NCI-H446 (cell line): ENCODE data around the gene CLPSL1.
"Not testable (repeated sequence)": the region's sequence is repeated elsewhere in the genome, so short reads cannot be mapped to it uniquely, and the experiment has no call there.

ENCODE experiments used
- DNase-seq, 2 experiments: peaks; one replicate each; lab custom pipeline; 2025; lab: John Stamatoyannopoulos, UW

Gene CLPSL1

DNA sequence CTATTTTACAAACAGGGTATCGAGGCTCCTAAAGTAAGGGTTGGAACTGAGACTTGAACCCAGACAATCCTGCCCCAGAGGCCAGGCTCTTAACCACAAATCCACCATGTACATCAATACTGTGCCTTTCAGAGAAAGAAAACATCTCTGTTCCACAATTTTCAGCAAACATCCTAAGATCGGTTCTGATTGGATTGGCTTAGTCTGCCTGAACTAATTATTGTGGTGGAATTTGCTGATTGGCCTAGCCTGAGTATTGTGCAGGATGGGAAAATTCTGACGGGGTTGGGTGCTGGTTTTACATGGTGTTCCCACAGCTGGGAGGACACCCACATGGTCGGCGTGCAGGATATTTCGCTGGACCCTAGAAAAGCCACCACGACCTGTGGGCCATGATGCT is at the start of gene CLPSL1:
TSS of gene CLPSL1 (plus strand) at position 301 of the 400 bp plus-strand sequence. CDS start at position 393, 92 bp downstream.
- no peak for DNase-seq

- DNase-seq: peak; percentile 79 to 90
These were observed 49.4 kb upstream of the CLPSL1 start for GRCh38 chr6:35731414-35731735.

DNA sequence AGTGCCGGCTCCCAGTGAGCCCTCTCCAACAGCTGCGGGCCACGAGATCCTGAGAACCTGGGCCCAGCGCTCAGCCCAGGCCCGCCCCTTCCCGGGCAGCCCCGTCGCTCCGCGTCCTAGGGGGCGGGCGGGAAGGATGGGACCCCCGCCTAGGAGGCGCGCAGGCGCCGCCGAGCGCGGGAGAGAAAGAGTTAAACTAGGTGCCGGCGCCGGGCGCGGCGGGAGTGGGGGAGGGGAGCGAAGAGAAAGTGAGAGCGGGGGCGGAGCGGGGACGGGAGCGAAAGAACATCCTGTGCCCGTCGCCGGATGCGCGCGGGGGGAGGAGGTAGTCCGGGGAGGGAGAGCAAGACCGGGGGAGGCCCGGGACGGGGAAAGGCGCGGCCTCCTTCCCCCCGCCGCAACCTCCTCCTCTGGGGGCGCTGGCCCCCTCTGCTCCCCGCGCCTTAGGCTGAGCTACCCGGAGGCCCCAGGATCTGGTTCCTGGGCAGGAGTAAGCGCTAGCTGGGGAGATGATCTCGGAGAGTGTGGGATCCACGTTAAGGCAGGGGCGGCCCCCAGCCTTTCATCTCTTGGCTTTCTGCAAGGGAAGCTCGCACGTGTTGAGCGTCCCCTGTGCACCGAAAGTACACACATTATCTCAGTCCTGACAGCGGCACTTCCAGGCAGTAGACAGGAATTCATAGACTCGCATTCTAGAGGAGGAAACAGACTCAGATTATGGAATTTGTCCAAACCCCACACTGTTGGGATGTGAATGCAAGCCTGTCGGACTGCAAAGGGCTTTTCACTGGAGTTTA is 48.9 kb upstream of the CLPSL1 start:
- peak; percentile 55 to 71 for DNase-seq

- DNase-seq: no peak
These were observed 47.2 kb upstream of the CLPSL1 start for GRCh38 chr6:35733633-35734032.

DNA sequence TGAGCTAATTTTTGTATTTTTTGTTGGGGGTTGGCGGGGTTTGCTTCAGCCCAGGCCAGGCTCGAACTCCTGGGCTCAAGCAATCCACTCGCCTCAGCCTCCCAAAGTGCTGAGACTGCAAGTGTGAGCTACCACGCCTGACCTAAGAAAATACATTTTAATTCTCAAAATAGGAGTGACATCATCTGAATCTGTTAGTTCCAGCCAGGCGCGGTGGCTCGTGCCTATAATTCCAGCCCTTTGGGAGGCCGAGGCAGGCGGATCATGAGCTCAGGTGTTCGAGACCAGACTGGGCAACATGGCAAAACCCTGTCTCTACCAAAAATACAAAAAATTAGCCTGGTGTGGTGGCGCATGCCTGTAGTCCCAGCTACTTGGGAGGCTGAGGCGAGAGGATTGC is 46.5 kb upstream of the CLPSL1 start:
- not testable (repeated sequence) for DNase-seq

GRCh38 chr6:35735452-35735851 is 45.4 kb upstream of the CLPSL1 start:
- DNase-seq: no peak

DNA sequence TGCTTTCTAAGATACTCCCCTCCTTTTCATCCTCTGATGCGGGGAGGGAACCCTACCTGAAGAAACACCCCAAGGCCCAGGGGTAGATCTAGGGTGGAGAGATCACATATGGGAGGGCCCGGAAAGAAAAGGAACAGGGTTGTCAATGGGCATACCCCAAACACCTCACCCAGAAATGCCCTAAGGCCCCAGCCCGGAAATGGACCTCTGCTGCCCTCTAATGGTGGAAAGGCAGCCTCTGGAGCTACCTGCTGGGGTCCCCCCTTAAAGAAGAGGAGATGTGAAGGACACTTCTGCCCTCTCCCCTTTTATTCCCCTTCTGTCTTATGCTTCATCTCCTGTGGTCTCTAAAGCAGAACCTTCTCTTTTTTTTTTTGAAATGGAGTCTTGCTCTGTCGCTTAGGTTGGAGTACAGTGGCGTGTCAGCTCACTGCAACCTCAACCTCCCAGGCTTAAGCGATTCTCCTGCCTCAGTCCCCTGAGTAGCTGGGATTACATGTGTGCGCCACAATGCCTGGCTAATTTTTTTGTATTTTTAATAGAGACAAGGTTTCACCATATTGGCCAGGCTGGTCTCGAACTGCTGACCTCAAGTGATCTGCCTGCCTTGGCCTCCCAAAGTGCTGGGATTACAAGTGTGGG is 44.4 kb upstream of the CLPSL1 start:
- peak; percentile 48 to 80 for DNase-seq

- no peak for DNase-seq
These were observed 43.8 kb upstream of the CLPSL1 start, which contains the start of gene ARMC12 for GRCh38 chr6:35736982-35737412. Gene ARMC12 (plus strand): TSS chr6:35737032. CDS start chr6:35737109, 77 bp downstream.

GRCh38 chr6:35737413-35738211 is 43.2 kb upstream of the CLPSL1 start:
- peak; percentile 63 to 86 for DNase-seq

DNA sequence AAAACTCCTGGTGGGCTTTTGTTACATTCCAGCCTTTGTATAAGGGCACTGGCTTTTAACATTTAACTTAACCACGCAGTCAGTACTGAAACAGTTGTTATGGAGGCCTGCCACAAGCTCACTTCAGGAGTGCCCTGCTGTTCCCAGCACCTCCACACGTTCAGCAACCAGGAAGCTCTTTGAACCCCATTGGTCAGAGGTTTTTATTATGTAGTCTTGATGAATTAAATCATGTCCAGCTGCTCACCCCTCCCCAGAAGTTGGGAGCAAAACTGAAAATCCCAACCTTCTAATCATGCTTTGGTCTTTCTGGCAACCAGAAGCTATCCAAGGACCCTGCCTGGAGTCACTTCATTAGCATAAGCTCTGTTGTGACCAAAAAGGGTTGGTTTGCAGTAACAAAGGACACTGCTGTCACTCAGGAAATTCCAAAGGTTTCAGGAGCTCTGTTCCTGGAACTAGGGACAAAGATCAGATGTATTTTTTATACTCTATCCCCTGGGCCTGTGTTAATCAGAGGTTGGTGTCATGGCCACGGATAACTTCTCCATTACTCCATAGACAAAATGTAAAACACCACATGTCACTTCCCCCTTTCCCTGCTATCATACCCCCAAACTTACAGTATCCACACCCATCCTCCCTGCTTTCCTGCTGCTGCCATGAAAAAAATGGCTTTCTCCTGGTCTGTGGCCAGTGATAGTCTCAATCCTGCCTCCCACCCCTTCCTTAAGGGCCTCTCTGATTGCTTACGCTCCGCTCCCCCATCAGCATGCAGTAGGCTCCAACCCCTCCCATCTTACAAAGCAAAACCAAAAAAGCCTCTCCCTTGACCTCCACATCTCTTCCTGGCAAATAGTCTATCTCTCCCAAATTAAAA is 40.9 kb upstream of the CLPSL1 start:
- peak in 1 of 2 experiments; percentile 3 for DNase-seq

DNA sequence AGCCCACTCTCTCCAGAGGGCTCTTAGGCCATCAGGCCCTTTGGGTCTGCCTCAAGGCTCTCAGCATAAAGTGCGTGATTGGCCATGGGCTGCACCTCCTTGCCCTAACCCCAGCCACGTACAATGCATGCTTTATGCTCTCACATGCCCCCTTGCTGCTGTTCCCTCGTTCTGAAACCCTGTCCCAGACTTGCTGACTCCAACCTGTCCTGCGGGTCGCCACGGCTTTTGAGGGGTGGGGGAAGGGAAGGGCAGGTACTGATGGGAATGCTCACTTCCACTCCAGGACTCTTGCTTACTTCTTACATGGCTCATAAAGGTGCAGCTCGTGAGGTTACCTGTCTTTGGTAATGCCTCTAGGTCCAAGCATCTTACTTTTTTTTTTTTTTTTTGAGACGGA is 38.0 kb upstream of the CLPSL1 start:
- no peak for DNase-seq

DNA sequence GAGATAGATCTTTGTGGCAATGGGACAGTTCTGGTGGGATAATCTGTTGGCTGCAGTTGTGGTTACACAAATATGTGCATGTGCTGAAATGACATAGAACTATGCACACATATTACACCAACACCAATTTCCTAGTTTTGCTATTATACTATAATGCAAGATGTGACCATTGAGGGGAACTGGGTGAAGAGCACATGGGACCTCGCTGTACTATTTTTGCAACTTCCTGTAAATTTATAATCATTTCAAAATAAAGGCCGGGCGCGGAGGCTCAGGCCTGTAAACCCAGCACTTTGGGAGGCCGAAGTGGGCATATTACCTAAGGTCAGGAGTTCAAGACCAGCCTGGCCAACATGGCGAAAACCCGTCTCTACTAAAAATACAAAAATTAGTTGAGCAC is 35.3 kb upstream of the CLPSL1 start:
- DNase-seq: no peak

GRCh38 chr6:35746516-35746915 is 34.3 kb upstream of the CLPSL1 start:
- DNase-seq: no peak

GRCh38 chr6:35747877-35748276 is 32.9 kb upstream of the CLPSL1 start:
- DNase-seq: no peak

DNA sequence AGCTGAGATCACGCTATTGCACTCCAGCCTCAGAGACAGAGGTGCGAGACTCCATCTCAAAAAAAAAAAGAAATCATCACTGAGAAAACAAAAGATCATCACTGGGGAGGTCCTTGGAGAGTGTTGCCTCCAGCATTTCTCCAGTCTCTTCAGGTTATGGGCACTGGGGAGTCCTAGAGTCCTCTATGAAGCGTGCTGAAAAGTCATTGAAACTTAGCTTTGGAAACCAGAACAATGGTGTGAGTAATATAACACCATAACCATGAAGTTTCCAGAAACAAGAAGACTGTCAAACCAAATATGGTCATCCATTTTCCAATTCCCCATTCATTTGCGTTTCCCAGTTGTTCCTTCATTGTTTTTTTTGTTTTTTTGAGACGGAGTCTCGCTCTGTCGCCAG is 30.3 kb upstream of the CLPSL1 start:
- no peak for DNase-seq

- DNase-seq: no peak
These were observed 29.2 kb upstream of the CLPSL1 start for GRCh38 chr6:35751594-35751993.

- DNase-seq: no peak
These were observed 28.5 kb upstream of the CLPSL1 start for GRCh38 chr6:35752330-35752729.

GRCh38 chr6:35754452-35755277 is 26.2 kb upstream of the CLPSL1 start:
- DNase-seq: peak; percentile 75 to 89

- DNase-seq: no peak
These were observed 25.4 kb upstream of the CLPSL1 start for GRCh38 chr6:35755278-35755924.

GRCh38 chr6:35757456-35758123 is 23.2 kb upstream of the CLPSL1 start:
- peak; percentile 12 to 50 for DNase-seq
